Fibroblast of mammary gland (primary cell): ENCODE measurements around the gene PTPRK.

Experiments
- DNase-seq: peaks from one replicate; pipeline ENCODE4 v3.0.0-alpha.2; 2010; ENCODE audit warnings: low read depth
- H3K4me3 ChIP-seq: 2 replicates; pipeline ENCODE4 v1.5.1; 2011; ENCODE audit warnings: low read depth, mild to moderate bottlenecking, low read length, moderate library complexity; ENCODE audit not compliant: control insufficient read depth
- TF ChIP-seq, protein P1 (sequence below): conservative IDR thresholded peaks from 2 replicates; pipeline ENCODE4 v1.5.1; 2011; ENCODE audit warnings: low read depth, low read length, inconsistent platforms; ENCODE audit not compliant: control insufficient read depth, insufficient read depth

Gene PTPRK

DNA sequence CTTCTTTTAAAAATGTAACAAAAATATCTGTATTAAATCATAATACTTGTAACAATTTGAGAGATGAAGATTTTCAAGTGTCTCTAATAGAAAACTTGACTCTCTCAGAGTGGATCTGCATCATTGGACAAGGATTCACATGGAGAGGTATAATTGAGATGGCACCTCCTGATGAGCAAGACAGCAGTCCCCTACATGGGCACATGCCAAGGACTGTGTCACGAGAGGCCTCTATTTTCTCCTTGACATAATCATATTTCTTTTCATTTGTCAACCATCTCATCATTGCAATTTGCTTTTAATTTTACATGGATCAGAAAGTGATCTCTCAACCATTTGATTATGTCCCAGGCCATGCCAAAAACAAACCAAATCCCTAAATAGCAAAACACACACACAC is 412.7 kb downstream of the PTPRK start:
- no peak overlapping the region for H3K4me3 ChIP-seq
- TF ChIP-seq, protein P1, sequence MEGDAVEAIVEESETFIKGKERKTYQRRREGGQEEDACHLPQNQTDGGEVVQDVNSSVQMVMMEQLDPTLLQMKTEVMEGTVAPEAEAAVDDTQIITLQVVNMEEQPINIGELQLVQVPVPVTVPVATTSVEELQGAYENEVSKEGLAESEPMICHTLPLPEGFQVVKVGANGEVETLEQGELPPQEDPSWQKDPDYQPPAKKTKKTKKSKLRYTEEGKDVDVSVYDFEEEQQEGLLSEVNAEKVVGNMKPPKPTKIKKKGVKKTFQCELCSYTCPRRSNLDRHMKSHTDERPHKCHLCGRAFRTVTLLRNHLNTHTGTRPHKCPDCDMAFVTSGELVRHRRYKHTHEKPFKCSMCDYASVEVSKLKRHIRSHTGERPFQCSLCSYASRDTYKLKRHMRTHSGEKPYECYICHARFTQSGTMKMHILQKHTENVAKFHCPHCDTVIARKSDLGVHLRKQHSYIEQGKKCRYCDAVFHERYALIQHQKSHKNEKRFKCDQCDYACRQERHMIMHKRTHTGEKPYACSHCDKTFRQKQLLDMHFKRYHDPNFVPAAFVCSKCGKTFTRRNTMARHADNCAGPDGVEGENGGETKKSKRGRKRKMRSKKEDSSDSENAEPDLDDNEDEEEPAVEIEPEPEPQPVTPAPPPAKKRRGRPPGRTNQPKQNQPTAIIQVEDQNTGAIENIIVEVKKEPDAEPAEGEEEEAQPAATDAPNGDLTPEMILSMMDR: no peak
- no peak for DNase-seq

DNA sequence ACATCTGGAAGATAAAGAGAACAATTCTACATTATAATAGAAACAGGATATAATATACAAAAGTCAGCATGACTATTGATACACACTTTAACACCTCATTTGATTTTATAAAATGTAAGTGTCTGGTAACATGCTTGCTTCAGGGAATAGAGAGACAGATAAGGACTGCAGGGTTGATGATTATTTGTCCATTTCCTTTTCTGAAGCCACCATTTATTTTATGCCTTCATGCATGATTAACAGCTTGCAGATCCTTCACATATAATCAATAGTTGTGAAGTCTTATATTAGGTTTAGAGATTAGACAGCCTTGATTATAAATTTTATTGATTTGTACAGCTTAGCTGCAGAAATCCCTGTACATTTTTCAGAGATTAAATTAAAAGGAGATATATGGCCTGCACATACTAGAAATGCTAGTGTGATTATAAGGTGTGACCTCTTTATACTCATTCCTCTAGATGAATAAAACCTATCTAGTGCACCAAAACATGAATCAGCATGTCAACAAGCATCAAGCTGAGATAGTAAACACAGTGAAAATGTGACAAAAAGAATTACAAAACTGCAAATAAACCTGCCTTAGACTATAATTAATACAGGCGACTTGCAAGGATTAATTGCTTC is 420.7 kb downstream of the PTPRK start:
- no peak overlapping the region for H3K4me3 ChIP-seq
- TF ChIP-seq, protein P1: no peak
- DNase-seq: no peak

DNA sequence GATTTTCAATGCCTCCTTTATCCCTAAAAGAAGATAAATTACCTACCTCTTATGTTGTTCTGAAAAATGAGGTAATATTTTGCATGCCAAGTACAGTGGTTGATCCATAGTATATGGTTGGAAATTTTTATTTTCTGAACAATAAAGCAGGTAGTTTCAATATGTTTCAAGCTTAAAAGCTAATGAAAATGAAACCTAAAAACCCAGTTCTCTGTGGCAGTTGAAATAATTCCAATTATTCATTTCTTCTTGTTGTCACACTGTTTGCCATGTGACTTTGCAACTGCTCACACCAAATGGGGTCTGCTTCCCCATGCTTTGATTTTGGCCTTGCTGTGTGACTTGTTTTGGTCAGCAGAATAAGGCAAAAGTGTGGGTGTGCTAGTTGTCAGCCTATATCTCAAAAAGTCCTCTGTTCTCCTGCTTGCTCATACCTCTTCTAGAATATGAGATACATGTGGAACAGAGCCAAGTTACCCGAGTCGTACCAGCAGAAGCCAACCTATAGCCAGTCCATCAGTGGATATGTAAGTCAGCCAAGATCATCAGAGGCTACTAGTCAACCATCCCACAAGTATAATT is 422.3 kb downstream of the PTPRK start:
- peak; percentile 38 for DNase-seq
- no peak overlapping the region for H3K4me3 ChIP-seq
- TF ChIP-seq, protein P1: no peak

DNA sequence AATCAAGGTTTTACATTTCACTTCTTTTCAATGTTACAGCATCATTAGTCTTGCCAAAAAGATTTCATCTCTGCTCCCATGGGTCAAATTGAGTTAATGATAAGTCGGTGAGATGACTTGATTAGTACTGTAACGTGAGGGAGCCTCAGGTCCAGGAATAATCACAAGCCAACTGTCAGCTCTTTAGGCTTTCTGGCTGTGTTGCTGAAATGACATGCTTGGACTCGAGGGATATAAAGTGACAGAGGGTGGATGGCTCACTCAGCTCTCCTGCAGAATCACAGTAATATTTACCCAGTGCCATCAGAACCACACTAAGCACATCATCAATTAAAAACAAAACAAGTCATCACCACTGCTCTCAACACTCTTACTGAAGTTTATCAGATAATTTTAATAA is 423.4 kb downstream of the PTPRK start:
- TF ChIP-seq, protein P1: no peak
- H3K4me3 ChIP-seq: no peak overlapping the region
- DNase-seq: no peak

DNA sequence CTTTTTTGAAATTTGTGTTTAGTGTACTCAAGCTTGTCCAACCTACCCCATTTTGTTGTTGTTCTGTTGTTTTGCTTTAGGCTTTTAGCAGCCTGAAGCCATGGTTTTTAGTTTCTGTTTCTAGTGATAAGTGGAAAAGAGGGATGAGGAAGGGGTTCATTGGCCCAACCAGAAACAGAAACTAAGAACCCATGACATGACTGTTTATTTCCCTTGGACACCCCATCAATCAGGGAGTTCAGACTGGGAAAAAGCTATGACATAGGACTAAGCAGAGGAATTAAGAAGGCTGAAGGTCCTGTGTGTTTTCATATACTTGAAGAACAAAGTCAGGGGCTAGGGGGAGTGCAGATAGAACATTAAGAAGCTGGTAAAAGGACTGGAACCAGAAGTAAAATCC is 425.0 kb downstream of the PTPRK start:
- TF ChIP-seq, protein P1: no peak
- DNase-seq: no peak

DNA sequence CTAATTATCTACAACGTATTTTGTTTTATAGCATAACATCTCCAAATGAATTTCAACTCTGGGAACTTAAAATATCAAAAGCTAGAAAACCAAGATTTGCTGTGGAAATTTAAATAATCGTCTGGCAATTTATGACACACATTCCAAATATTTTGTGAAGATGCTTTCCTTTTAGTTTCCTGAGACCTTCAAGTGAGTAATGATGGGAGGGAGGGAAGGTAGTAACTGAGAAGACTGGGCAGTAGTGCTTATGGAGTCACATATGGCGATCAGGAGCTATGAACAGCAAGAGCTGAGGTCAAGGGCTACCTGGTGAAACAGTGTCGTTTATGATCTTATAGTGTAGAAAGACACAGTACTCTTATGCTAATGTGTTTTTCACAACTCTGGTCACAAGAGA is 441.4 kb downstream of the PTPRK start:
- TF ChIP-seq, protein P1: no peak
- no peak overlapping the region for H3K4me3 ChIP-seq
- DNase-seq: peak; percentile 3

More for the DNA sequence above, 425.0 kb downstream of the PTPRK start:
- H3K4me3 ChIP-seq: no peak overlapping the region
